RPMI7951 (cell line): ENCODE measurements around the gene EVA1B. TPM values are rescaled to one million over a fixed set of nuclear protein-coding genes. Genes with fewer than 3 reads are reported as not detected.

Experiments used
- DNase-seq: peaks from one replicate; pipeline ENCODE4 v3.0.0-alpha.2; 2012; ENCODE audit warnings: low read depth
- total RNA-seq: library from RNA; depleted of rRNA; stranded (reverse); fragments of >200 nt; shearing (Covaris generic); gene quantifications from 2 replicates; pipeline ENCODE4 v1.2.3, GENCODE V29; 2014; rRNA removed

Gene EVA1B
- total RNA-seq, 1 experiment from 2014 or later: 78.7 TPM

GRCh38 chr1:36279789-36280296, 43.6 kb downstream of the EVA1B start:
- DNase-seq: no peak

- no peak for DNase-seq
Measured at GRCh38 chr1:36279110-36279788, 44.2 kb downstream of the EVA1B start.

GRCh38 chr1:36276688-36277087, 46.8 kb downstream of the EVA1B start:
- no peak for DNase-seq

GRCh38 chr1:36274201-36274600, 49.2 kb downstream of the EVA1B start:
- no peak for DNase-seq

GRCh38 chr1:36273024-36273423, 50.4 kb downstream of the EVA1B start:
- no peak for DNase-seq

Other genes with a start within 250 kb of the EVA1B start
- gene TEKT2, start 239.6 kb downstream of the EVA1B start, total RNA-seq: 0.20 TPM in 1 of 2 replicates, not detected in the other
- 53.9 and 65.9 TPM in 2 replicates for gene ADPRS, start 234.8 kb downstream of the EVA1B start, total RNA-seq
- 0.88 and 0.96 TPM in 2 replicates for gene COL8A2, start 198.4 kb downstream of the EVA1B start, total RNA-seq
- gene TRAPPC3, start 174.2 kb downstream of the EVA1B start, total RNA-seq: 78.2 and 125 TPM in 2 replicates
- gene MAP7D1, start 167.5 kb downstream of the EVA1B start, total RNA-seq: 82.4 and 107 TPM in 2 replicates
- 62.0 and 75.0 TPM in 2 replicates for gene THRAP3, start 99.2 kb downstream of the EVA1B start, total RNA-seq
- gene SH3D21, start 17.3 kb downstream of the EVA1B start, total RNA-seq: 4.3 and 7.2 TPM in 2 replicates
- 16.7 and 18.2 TPM in 2 replicates for gene STK40, start 62.3 kb upstream of the EVA1B start, total RNA-seq
- 6.6 and 7.8 TPM in 2 replicates for gene LSM10, start 74.3 kb upstream of the EVA1B start, total RNA-seq
- 9.2 and 11.9 TPM in 2 replicates for gene OSCP1, start 126.8 kb upstream of the EVA1B start, total RNA-seq
- gene MRPS15, start 140.7 kb upstream of the EVA1B start, total RNA-seq: 116 and 139 TPM in 2 replicates
- not detected in 2 replicates for gene CSF3R, start 159.3 kb upstream of the EVA1B start, total RNA-seq